ENCODE data around the gene MYO1F. TPM values are rescaled to one million over a fixed set of nuclear protein-coding genes. Genes with fewer than 3 reads are reported as not detected.

MYO1F gene
- total RNA-seq, 1 donor from 2014 or later: 436 TPM

- intact Hi-C loops (cut with micrococcal nuclease): no loop called here
Measured at GRCh38 chr19:8526345-8527091, 50.7 kb downstream of the MYO1F start.

- intact Hi-C loops (cut with micrococcal nuclease): no loop called here
Measured at GRCh38 chr19:8525401-8525684, 51.9 kb downstream of the MYO1F start.

GRCh38 chr19:8519388-8519787 is 57.9 kb downstream of the MYO1F start:
- intact Hi-C loops (cut with micrococcal nuclease): loop anchor here (10.0 kb wide), 1 partner anchor 595 kb away; the partner anchor contains the start of genes CTXN1 and SNAPC2

- intact Hi-C loops (cut with micrococcal nuclease): loop anchor here (10.0 kb wide), 1 partner anchor 594 kb away; the partner anchor contains the start of genes CTXN1 and SNAPC2
Measured at GRCh38 chr19:8518536-8518935, 58.7 kb downstream of the MYO1F start.

- intact Hi-C loops (cut with micrococcal nuclease): loop anchor here (1.0 to 10.0 kb wide), 2 partner anchors 52 to 593 kb away; partner anchors contain the start of genes CTXN1 and SNAPC2
Measured at GRCh38 chr19:8517551-8518442, 59.4 kb downstream of the MYO1F start.

- intact Hi-C loops (cut with micrococcal nuclease): loop anchor here (10.0 kb wide), 1 partner anchor 591 kb away; the partner anchor contains the start of genes CTXN1 and SNAPC2
Measured at GRCh38 chr19:8515317-8515716, 61.9 kb downstream of the MYO1F start.

GRCh38 chr19:8514505-8515009 is 62.7 kb downstream of the MYO1F start:
- intact Hi-C loops (cut with micrococcal nuclease): loop anchor here (10.0 kb wide), 1 partner anchor 590 kb away; the partner anchor contains the start of genes CTXN1 and SNAPC2

GRCh38 chr19:8513687-8514504 is 63.3 kb downstream of the MYO1F start, which contains the start of gene ZNF414:
Gene ZNF414, minus strand, starts transcription at chr19:8514167. Its CDS starts 121 bp downstream, at chr19:8514046.
- intact Hi-C loops (cut with micrococcal nuclease): loop anchor here (1.0 to 10.0 kb wide), 9 partner anchors 9 to 589 kb away; partner anchors contain the start of genes CD320, CTXN1, HNRNPM and MARCHF2

- intact Hi-C loops (cut with micrococcal nuclease): loop anchor here (1.0 to 10.0 kb wide), 9 partner anchors 8 to 588 kb away; partner anchors contain the start of genes CD320, CTXN1, HNRNPM and MARCHF2
Measured at GRCh38 chr19:8513036-8513686, 64.1 kb downstream of the MYO1F start.

- intact Hi-C loops (cut with micrococcal nuclease): loop anchor here (2.0 to 10.0 kb wide), 2 partner anchors 64 to 588 kb away; partner anchors contain the start of genes CTXN1, MYO1F and SNAPC2
Measured at GRCh38 chr19:8512115-8512967, 64.9 kb downstream of the MYO1F start.

GRCh38 chr19:8511573-8512101 is 65.6 kb downstream of the MYO1F start:
- intact Hi-C loops (cut with micrococcal nuclease): loop anchor here (2.0 to 10.0 kb wide), 2 partner anchors 65 to 587 kb away; partner anchors contain the start of genes CTXN1, MYO1F and SNAPC2

GRCh38 chr19:8510589-8511115 is 66.6 kb downstream of the MYO1F start:
- intact Hi-C loops (cut with micrococcal nuclease): loop anchor here (10.0 kb wide), 1 partner anchor 586 kb away; the partner anchor contains the start of genes CTXN1 and SNAPC2

- intact Hi-C loops (cut with micrococcal nuclease): loop anchor here (1.0 kb wide), 1 partner anchor 93 kb away; the partner anchor contains the start of gene MARCHF2
Measured at GRCh38 chr19:8506402-8506957, 70.8 kb downstream of the MYO1F start.

GRCh38 chr19:8505680-8506401 is 71.4 kb downstream of the MYO1F start:
- intact Hi-C loops (cut with micrococcal nuclease): loop anchor here (1.0 kb wide), 3 partner anchors 7 to 152 kb away; partner anchors contain the start of gene MARCHF2

GRCh38 chr19:8504919-8505318 is 72.3 kb downstream of the MYO1F start:
- intact Hi-C loops (cut with micrococcal nuclease): loop anchor here (1.0 kb wide), 2 partner anchors 8 to 151 kb away; no protein-coding TSS in a partner anchor

- intact Hi-C loops (cut with micrococcal nuclease): no loop called here
Measured at GRCh38 chr19:8504171-8504570, 73.1 kb downstream of the MYO1F start.

GRCh38 chr19:8503510-8503909 is 73.7 kb downstream of the MYO1F start:
- intact Hi-C loops (cut with micrococcal nuclease): no loop called here
